ENCODE results near the gene CCDC192. TPM values are rescaled to one million over a fixed set of nuclear protein-coding genes. Genes with fewer than 3 reads are reported as not detected.

Gene CCDC192
- total RNA-seq, 4 donors from 2014 or later = 0.35 to 1.3 TPM; not detected in 2

DNA sequence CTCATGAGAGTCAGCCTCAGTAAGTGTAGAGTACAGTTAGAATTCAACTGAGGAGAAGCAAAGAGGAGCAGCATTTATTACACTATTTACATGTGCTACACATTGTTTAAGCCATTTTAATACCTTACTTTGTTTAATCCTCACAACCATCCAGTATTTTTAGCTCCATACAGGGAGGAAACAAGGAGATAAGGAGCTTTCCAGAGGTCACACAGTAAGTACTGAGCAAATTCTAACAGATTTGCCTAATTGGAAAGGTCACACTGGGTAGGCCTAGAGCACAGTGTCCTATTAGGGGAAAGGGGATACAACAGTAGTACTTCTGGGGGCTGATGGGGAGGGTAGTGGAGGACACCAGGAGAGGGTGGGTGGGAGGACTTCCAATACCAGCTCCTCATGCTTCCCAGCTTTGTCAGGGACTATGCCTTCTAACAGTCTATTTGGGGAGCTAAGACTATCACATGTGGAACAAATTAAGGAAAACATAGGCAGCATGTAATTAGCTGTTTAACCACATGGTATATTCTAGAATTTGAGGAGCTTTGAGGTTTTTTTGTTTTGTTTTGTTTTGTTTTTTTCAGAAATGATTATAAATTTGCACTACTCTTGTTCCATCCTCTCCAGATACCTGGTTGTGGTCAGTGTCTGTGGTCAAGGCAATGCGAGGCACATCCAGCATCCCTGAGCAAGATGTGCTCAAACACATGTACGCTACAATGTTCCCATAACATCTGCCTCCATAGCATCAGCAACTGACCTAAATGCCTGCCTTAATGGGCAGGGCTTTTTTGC lies 284.4 kb downstream of the CCDC192 start:
- no peak for DNase-seq
- TF ChIP-seq, protein P1, sequence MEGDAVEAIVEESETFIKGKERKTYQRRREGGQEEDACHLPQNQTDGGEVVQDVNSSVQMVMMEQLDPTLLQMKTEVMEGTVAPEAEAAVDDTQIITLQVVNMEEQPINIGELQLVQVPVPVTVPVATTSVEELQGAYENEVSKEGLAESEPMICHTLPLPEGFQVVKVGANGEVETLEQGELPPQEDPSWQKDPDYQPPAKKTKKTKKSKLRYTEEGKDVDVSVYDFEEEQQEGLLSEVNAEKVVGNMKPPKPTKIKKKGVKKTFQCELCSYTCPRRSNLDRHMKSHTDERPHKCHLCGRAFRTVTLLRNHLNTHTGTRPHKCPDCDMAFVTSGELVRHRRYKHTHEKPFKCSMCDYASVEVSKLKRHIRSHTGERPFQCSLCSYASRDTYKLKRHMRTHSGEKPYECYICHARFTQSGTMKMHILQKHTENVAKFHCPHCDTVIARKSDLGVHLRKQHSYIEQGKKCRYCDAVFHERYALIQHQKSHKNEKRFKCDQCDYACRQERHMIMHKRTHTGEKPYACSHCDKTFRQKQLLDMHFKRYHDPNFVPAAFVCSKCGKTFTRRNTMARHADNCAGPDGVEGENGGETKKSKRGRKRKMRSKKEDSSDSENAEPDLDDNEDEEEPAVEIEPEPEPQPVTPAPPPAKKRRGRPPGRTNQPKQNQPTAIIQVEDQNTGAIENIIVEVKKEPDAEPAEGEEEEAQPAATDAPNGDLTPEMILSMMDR (IDR thresholded peaks at IDR 0.05) = no peak
- TF ChIP-seq POLR2A (IDR thresholded peaks at IDR 0.05) = no peak
- H3K9me3 ChIP-seq = no peaks in the 10 kb centered on the region
- no peak overlapping the region for H3K4me3 ChIP-seq
- H3K4me1 ChIP-seq = no peaks in the 10 kb centered on the region
- intact Hi-C loops (cut with DNase I; ENCODE audit: low total_unique reads) = no loop called here
- H3K36me3 ChIP-seq = no peaks in the 10 kb centered on the region
- no peaks in the 10 kb centered on the region for H3K27me3 ChIP-seq
- H3K27ac ChIP-seq = no peak overlapping the region

DNA sequence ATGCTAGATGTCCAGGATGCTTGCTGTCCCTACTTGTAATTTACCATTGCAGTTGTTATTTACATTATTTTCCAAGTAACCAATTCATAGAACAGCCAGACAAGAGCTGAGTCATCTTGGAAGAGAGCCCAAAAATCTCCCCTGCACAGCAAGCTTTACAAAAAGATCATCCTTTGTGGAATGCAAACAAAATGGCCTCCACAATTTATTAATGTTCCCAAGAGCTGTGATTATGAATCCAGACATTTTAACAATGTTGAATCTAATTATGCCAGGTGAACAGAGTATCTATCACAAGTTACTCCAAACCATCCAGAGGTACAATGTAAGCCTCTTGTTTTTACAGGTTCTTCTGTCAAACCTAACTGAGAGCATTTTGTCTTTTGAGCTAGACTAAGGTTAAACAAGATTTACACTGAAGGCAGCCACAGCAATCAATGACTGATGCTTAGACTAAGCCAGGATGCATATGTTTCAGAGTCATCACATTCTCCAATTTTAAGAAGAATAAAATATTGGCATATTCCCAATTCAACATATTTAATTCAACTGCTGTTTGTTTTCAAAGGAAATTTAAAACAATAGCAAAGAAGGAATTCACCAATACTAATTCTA lies 285.1 kb downstream of the CCDC192 start:
- DNase-seq = no peak

More for the DNA sequence above, 285.1 kb downstream of the CCDC192 start:
- no peaks in the 10 kb centered on the region for H3K36me3 ChIP-seq
- no peak overlapping the region for H3K27ac ChIP-seq
- H3K9me3 ChIP-seq = no peaks in the 10 kb centered on the region
- H3K27me3 ChIP-seq = no peaks in the 10 kb centered on the region
- no peak for TF ChIP-seq POLR2A (IDR thresholded peaks at IDR 0.05)
- TF ChIP-seq, protein P1 (IDR thresholded peaks at IDR 0.05) = no peak
- H3K4me1 ChIP-seq = no peaks in the 10 kb centered on the region
- no peak overlapping the region for H3K4me3 ChIP-seq
- intact Hi-C loops (cut with DNase I; ENCODE audit: low total_unique reads) = no loop called here

Other genes starting within 250 kb of the CCDC192 start
- gene PRRC1, start 185.8 kb upstream of the CCDC192 start, total RNA-seq = 100 to 1,000 TPM in 2 of 4 donors, 10 to 100 TPM in 2; 32.9 to 109 (median 77.3) TPM
- gene CTXN3, start 54.3 kb upstream of the CCDC192 start, total RNA-seq = not detected